ENCODE measurements around the gene ACOXL. TPM values are rescaled to one million over a fixed set of nuclear protein-coding genes. Genes with fewer than 3 reads are reported as not detected.

ACOXL gene
- total and polyA plus RNA-seq, 9 of the 15 experiments (the other 6 are each of a cell fraction or from before 2014, with no cell fraction given), result 0.31 to 0.56 TPM; not detected in 7

DNA sequence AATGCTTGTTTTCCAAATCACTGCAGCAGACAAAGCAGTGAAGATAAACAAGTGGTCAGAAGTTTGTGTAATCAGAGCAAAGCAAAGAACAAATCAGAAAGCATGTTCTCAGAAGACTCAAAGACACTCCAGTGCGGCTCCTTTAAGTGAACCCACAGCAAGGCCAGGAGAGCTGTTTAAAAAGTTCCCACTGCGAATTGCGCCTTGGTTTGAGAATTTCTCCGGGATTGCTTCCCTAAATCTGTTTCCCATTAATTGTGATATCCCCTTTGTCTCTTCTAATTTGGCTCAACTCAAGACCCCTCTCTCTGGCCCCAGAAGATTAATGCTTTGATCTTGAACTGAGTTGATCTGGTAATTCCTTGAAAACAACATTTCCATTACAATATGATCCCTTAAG is 265.9 kb downstream of the ACOXL start:
- Histone ChIP-seq H3K27me3 (ENCODE audit: control insufficient read depth in 2 of 2, insufficient read depth in 2 of 2, low read length in 2 of 2) (peaks cover 0 to 2% of the 10 kb centered on the region in 2 experiments; a peak in 3 of 5 replicates), H3K9me1 (ENCODE audit: control insufficient read depth, insufficient read depth, low read length) (no peaks in the 10 kb centered on the region), H4K20me1 (replicated peaks; ENCODE audit: control insufficient read depth, insufficient read depth, low read length) (no peaks in the 10 kb centered on the region), H3K4me1 (replicated peaks in 1 of 2; ENCODE audit: control insufficient read depth in 2 of 2, insufficient read depth in 2 of 2, low read length in 2 of 2) (no peaks in the 10 kb centered on the region), H3K36me3 (ENCODE audit: control insufficient read depth, insufficient read depth, low read length) (no peaks in the 10 kb centered on the region), H3K27ac (ENCODE audit: extremely low read depth, low read depth, low read length) (no peak overlapping the region), H3K9ac (ENCODE audit: insufficient read depth in 1 of 2, low read depth in 2 of 2, low read length in 2 of 2) (no peak overlapping the region), H3K79me2 (ENCODE audit: control insufficient read depth, insufficient read depth, low read length) (no peaks in the 10 kb centered on the region), H3K4me2 (ENCODE audit: insufficient read depth, low read length) (no peak overlapping the region), H3K9me3 (replicated peaks; ENCODE audit: control insufficient read depth, insufficient read depth, low read depth, low read length) (no peaks in the 10 kb centered on the region), H3K4me3 (no peak overlapping the region), H2AFZ (ENCODE audit: low read depth, low read length) (no peak overlapping the region)
- BruUV-seq (replicated peaks), result no TSS peak
- 0 out of 4 replicates have a peak, but pooled peaks of 1 of the 2 experiments have one; percentile 21 for TF ChIP-seq RCOR1 (IDR thresholded peaks at IDR 0.05; ENCODE audit: borderline replicate concordance in 1 of 2, low read depth in 2 of 2, low read length in 2 of 2)
- TF ChIP-seq, protein P1, sequence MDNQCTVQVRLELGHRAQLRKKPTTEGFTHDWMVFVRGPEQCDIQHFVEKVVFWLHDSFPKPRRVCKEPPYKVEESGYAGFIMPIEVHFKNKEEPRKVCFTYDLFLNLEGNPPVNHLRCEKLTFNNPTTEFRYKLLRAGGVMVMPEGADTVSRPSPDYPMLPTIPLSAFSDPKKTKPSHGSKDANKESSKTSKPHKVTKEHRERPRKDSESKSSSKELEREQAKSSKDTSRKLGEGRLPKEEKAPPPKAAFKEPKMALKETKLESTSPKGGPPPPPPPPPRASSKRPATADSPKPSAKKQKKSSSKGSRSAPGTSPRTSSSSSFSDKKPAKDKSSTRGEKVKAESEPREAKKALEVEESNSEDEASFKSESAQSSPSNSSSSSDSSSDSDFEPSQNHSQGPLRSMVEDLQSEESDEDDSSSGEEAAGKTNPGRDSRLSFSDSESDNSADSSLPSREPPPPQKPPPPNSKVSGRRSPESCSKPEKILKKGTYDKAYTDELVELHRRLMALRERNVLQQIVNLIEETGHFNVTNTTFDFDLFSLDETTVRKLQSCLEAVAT (IDR thresholded peaks at IDR 0.05), result no peak
- FAIRE-seq, result no peak
- in situ Hi-C loops (cut with MboI), result no loop called here
- ChIA-PET CTCF (ENCODE audit: low intra/inter-chr PET ratio) (no interaction called here), POLR2A (no interaction called here)
- 0% methylated on average over 4 of the region's 4 CpGs for WGBS (ENCODE audit: insufficient coverage, low coverage, missing lambda C conversion rate)
- intact Hi-C loops (cut with micrococcal nuclease), result no loop called here
- no peak for ATAC-seq
- DNase-seq (ENCODE audit: extremely low read depth in 1 of 4, low spot score in 3 of 4), result no peak

DNA sequence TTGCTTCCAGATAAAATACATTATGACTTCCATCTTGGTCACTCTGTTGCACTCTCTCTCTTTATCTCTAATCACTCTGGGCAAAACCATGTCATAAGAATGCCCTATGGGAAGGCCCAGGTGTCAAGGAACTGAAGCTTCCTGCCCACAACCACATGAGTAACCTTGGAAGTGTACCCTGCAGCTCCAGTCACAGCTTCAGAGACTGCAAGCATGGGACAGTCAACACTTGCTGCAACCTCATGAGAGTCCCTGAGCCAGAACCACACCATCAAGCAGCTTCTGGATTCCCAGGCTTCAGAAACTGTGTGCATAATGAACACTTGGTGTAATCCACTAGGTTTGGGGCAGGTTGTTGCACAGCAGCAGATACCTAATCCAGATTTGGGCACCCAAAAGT is 267.3 kb downstream of the ACOXL start:
- H3K27ac ChIP-seq (ENCODE audit: extremely low read depth, low read depth, low read length), result no peak overlapping the region
- H3K9ac ChIP-seq (ENCODE audit: insufficient read depth in 1 of 2, low read depth in 2 of 2, low read length in 2 of 2), result no peak overlapping the region
- no peaks in the 10 kb centered on the region for H3K36me3 ChIP-seq (ENCODE audit: control insufficient read depth, insufficient read depth, low read length)
- intact Hi-C loops (cut with micrococcal nuclease), result no loop called here
- H3K4me3 ChIP-seq, result no peak overlapping the region
- in situ Hi-C loops (cut with MboI), result no loop called here
- ChIA-PET POLR2A (no interaction called here), CTCF (ENCODE audit: low intra/inter-chr PET ratio) (no interaction called here)
- no TSS peak for BruUV-seq (replicated peaks)
- H3K79me2 ChIP-seq (ENCODE audit: control insufficient read depth, insufficient read depth, low read length), result no peaks in the 10 kb centered on the region
- H3K27me3 ChIP-seq (ENCODE audit: control insufficient read depth in 2 of 2, insufficient read depth in 2 of 2, low read length in 2 of 2), result peaks cover 0 to 4% of the 10 kb centered on the region in 2 experiments; a peak in 4 of 5 replicates
- no peak overlapping the region for H2AFZ ChIP-seq (ENCODE audit: low read depth, low read length)
- H3K9me3 ChIP-seq (replicated peaks; ENCODE audit: control insufficient read depth, insufficient read depth, low read depth, low read length), result no peaks in the 10 kb centered on the region
- no peaks in the 10 kb centered on the region for H4K20me1 ChIP-seq (replicated peaks; ENCODE audit: control insufficient read depth, insufficient read depth, low read length)
- no peak for DNase-seq (ENCODE audit: extremely low read depth in 1 of 4, low spot score in 3 of 4)
- H3K4me2 ChIP-seq (ENCODE audit: insufficient read depth, low read length), result no peak overlapping the region
- no peaks in the 10 kb centered on the region for H3K4me1 ChIP-seq (replicated peaks in 1 of 2; ENCODE audit: control insufficient read depth in 2 of 2, insufficient read depth in 2 of 2, low read length in 2 of 2)
- no peaks in the 10 kb centered on the region for H3K9me1 ChIP-seq (ENCODE audit: control insufficient read depth, insufficient read depth, low read length)
- FAIRE-seq, result no peak
- ATAC-seq, result no peak
- TF ChIP-seq, protein P2, sequence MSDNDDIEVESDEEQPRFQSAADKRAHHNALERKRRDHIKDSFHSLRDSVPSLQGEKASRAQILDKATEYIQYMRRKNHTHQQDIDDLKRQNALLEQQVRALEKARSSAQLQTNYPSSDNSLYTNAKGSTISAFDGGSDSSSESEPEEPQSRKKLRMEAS (CRISPR knock-in tag; IDR thresholded peaks at IDR 0.05), result no peak
- TF ChIP-seq ZC3H11A (IDR thresholded peaks at IDR 0.05; ENCODE audit: low read depth, low read length) (no peak), CTBP1 (IDR thresholded peaks at IDR 0.05; ENCODE audit: borderline replicate concordance) (no peak), POLR2A (conservative IDR thresholded peaks at IDR 0.05) (no peak), ZFX (CRISPR knock-in tag; IDR thresholded peaks at IDR 0.05) (no peak), PTRF (tag; IDR thresholded peaks at IDR 0.05) (no peak), HNRNPK (IDR thresholded peaks at IDR 0.05; ENCODE audit: low read depth, low read length, poor library complexity, severe bottlenecking) (no peak), KLF10 (CRISPR knock-in tag; IDR thresholded peaks at IDR 0.05) (no peak)
- TF ChIP-seq, protein P3, sequence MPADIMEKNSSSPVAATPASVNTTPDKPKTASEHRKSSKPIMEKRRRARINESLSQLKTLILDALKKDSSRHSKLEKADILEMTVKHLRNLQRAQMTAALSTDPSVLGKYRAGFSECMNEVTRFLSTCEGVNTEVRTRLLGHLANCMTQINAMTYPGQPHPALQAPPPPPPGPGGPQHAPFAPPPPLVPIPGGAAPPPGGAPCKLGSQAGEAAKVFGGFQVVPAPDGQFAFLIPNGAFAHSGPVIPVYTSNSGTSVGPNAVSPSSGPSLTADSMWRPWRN (IDR thresholded peaks at IDR 0.05; ENCODE audit: low read depth), result no peak

All from K562 (cell line).